Right atrium auricular region (tissue), 2 donors: Measurements from ENCODE around the gene COPG2. TPM values are rescaled to one million over a fixed set of nuclear protein-coding genes. Genes with fewer than 3 reads are reported as not detected.

Source experiments
- DNase-seq: peaks from one replicate; pipeline ENCODE4 v3.0.0-alpha.2; 2019; ENCODE audit warnings: low spot score
- H3K27ac ChIP-seq, 2 donors: fragments of 200-600 bp; sonication (generic); 1 replicate in 1 of 2; 2 replicates in 1 of 2; pipeline ENCODE4 v1.5.1; 2016 to 2019
- H3K27me3 ChIP-seq, 2 donors: fragments of 200-600 bp; sonication (generic); one replicate each; pipeline versions ENCODE4 v1.5.1 to v1.6.0; 2017 to 2019
- H3K36me3 ChIP-seq: fragments of 200-600 bp; sonication (generic); one replicate; pipeline ENCODE4 v1.5.1; 2016
- H3K4me1 ChIP-seq, 2 donors: fragments of 200-600 bp; sonication (generic); one replicate each; pipeline versions ENCODE4 v1.5.1 to v1.6.0; 2017 to 2019
- H3K4me3 ChIP-seq, 2 donors: fragments of 200-600 bp; sonication (generic); 1 replicate in 1 of 2; 2 replicates in 1 of 2; pipeline ENCODE4 v1.5.1; 2017 to 2019; ENCODE audit warnings: mild to moderate bottlenecking in 1 of 2, moderate library complexity in 1 of 2
- H3K9me3 ChIP-seq, 2 donors: fragments of 200-600 bp; sonication (generic); one replicate each; pipeline ENCODE4 v1.5.1; 2019
- total RNA-seq, 2 donors: library from RNA; depleted of rRNA; stranded (reverse); fragments of >200 nt; gene quantifications; one replicate each; pipeline ENCODE4 v1.1.0, GENCODE V29; 2016
- TF ChIP-seq, protein P1 (sequence below), 2 donors: fragments of 200-600 bp; sonication (generic); IDR thresholded peaks; one replicate each; pipeline ENCODE4 v1.5.1; 2019; ENCODE audit warnings: antibody characterized with exemption in 2 of 2

The COPG2 gene
- total RNA-seq, 2 donors from 2014 or later, result 13.1 to 19.3 TPM

DNA sequence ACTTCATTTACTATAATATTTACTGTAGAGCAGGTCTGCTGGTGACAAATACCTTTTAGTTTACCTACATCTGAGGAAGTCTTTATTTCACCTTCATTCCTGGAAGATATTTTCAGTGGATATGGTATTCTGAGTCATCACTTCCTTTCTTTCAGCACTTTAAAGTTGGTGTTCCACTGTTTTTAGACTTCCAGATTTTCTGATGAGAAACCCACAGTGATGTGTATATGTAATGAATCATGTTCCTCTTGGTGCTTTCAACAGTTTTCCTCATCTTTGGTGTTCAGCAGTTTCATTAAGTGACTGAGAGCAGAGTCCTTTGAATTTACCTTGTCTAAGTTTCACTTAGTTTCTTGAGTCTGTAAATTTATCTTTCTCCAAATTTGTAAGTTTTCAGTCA is 36.4 kb downstream of the COPG2 start:
- Histone ChIP-seq H3K36me3 (no peaks in the 10 kb centered on the region), H3K4me3 (no peak overlapping the region), H3K27ac (no peak overlapping the region), H3K9me3 (peaks cover 0 to 18% of the 10 kb centered on the region in 2 donors), H3K27me3 (no peaks in the 10 kb centered on the region), H3K4me1 (no peaks in the 10 kb centered on the region)
- no peak for DNase-seq
- TF ChIP-seq, protein P1, sequence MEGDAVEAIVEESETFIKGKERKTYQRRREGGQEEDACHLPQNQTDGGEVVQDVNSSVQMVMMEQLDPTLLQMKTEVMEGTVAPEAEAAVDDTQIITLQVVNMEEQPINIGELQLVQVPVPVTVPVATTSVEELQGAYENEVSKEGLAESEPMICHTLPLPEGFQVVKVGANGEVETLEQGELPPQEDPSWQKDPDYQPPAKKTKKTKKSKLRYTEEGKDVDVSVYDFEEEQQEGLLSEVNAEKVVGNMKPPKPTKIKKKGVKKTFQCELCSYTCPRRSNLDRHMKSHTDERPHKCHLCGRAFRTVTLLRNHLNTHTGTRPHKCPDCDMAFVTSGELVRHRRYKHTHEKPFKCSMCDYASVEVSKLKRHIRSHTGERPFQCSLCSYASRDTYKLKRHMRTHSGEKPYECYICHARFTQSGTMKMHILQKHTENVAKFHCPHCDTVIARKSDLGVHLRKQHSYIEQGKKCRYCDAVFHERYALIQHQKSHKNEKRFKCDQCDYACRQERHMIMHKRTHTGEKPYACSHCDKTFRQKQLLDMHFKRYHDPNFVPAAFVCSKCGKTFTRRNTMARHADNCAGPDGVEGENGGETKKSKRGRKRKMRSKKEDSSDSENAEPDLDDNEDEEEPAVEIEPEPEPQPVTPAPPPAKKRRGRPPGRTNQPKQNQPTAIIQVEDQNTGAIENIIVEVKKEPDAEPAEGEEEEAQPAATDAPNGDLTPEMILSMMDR (IDR thresholded peaks at IDR 0.05), result no peak

DNA sequence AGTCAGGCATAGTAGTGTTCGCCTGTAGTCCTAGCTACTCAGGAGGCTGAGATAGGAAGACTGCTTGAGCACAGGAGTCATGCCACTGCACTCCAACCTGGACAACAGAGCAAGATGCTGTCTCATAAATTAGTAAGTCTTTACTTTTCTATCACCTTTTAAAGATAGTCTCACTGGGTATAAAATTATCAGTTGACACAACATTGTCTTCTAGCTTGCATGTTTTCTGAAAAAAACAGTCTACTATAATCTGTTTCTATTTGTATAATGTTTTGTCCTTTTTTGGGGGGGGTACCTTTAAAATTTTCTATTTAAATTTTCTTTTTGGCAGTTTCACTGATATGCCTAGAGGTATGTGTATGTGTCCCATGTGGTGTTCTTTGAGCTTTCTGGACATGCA is 39.6 kb downstream of the COPG2 start:
- no peak for DNase-seq
- Histone ChIP-seq H3K27me3 (no peaks in the 10 kb centered on the region), H3K9me3 (peaks cover 0 to 27% of the 10 kb centered on the region in 2 donors), H3K27ac (no peak overlapping the region), H3K36me3 (no peaks in the 10 kb centered on the region), H3K4me1 (no peaks in the 10 kb centered on the region), H3K4me3 (no peak overlapping the region)
- TF ChIP-seq, protein P1 (IDR thresholded peaks at IDR 0.05), result no peak

DNA sequence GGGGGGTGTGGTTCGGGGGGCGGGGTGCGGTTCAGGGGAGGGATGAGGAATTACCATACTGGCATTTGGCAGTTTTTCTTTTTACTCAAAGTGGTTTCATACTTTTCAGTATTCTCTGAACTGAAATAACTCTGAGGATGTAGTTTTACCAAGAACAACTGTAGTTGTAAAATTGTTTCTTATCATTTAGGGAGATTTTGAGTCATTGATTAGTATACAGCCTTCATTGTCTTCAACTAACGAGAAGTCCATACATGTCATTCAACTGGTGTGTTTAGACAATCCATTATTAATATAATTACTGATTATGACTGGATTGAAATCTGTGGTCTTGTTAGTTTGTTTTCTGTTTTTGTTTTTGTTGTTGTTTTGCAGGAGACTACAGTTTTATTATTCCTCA is 40.8 kb downstream of the COPG2 start:
- peaks cover 0 to 28% of the 10 kb centered on the region in 2 donors for H3K9me3 ChIP-seq
- no peak for DNase-seq
- H3K4me1 ChIP-seq, result no peaks in the 10 kb centered on the region
- H3K36me3 ChIP-seq, result no peaks in the 10 kb centered on the region
- H3K27me3 ChIP-seq, result no peaks in the 10 kb centered on the region
- no peak overlapping the region for H3K27ac ChIP-seq
- no peak overlapping the region for H3K4me3 ChIP-seq
- TF ChIP-seq, protein P1 (IDR thresholded peaks at IDR 0.05), result no peak

DNA sequence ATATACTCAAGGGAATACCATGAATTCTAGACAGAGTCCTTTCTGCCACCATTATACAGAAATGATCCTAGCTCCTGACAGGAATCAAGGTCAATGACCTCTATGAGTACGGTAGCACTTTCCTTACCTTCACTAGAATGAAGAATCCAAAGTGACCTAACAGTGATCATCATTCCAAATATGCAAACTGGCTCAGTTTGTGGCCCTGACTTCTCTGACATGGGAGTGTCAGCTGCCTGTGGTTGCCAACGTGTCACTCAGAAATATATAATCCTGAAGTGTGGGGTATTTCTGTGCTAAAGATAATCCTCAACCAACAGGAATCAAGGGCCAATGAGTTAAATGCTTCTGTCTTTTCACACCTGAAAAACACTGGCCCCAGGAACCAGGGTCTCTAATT is 45.7 kb downstream of the COPG2 start:
- no peak for DNase-seq
- TF ChIP-seq, protein P1 (IDR thresholded peaks at IDR 0.05), result no peak
- no peak overlapping the region for H3K27ac ChIP-seq
- H3K36me3 ChIP-seq, result no peaks in the 10 kb centered on the region
- H3K27me3 ChIP-seq, result no peaks in the 10 kb centered on the region
- H3K9me3 ChIP-seq, result peaks cover 0 to 21% of the 10 kb centered on the region in 2 donors
- no peak overlapping the region for H3K4me3 ChIP-seq
- no peaks in the 10 kb centered on the region for H3K4me1 ChIP-seq

DNA sequence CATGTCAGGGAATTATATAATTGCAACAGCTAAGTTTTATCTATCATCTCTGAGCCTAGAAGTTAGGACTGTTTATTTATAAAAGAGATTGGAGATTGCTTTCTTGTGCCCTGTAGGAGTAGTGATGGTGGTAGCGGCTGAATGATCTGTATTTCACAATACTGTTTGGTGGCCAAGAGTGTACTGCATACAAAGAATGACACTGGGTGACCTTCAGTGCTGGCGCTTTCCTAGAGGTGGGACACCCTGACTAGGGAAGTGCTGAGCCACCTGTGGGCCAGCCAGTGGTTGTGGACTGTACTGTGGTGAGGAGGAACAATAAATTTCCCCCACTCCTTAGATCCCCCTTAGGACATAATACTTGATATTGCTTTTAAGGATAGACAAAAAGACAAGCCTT is 53.0 kb downstream of the COPG2 start:
- DNase-seq, result no peak
- Histone ChIP-seq H3K4me1 (no peaks in the 10 kb centered on the region), H3K27me3 (no peaks in the 10 kb centered on the region), H3K4me3 (no peak overlapping the region), H3K27ac (no peak overlapping the region), H3K9me3 (peaks cover 0 to 10% of the 10 kb centered on the region in 2 donors), H3K36me3 (peaks cover 24% of the 10 kb centered on the region)
- TF ChIP-seq, protein P1 (IDR thresholded peaks at IDR 0.05), result no peak

DNA sequence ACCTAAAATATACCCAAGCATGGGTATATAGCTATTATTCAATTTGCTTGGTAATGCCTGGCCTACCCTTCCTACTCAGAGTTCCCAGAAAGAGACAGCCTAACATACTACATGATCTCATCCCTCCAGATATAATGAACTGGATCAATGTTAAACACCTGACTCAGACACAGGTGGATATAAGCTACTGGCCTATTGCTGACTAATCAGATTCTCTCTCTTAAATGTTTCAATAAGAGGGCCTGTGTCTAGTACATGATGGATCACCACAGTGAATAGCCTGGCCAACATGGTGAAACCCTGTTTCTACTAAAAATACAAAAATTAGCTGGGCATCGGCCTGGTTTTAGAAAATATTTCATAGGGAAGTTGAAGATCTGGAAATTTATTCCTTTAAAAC is 54.1 kb downstream of the COPG2 start:
- Histone ChIP-seq H3K4me3 (no peak overlapping the region), H3K4me1 (no peaks in the 10 kb centered on the region), H3K9me3 (peaks cover 0 to 10% of the 10 kb centered on the region in 2 donors), H3K27ac (no peak overlapping the region), H3K36me3 (peaks cover 30% of the 10 kb centered on the region), H3K27me3 (no peaks in the 10 kb centered on the region)
- TF ChIP-seq, protein P1 (IDR thresholded peaks at IDR 0.05), result no peak
- DNase-seq, result no peak
